Psoas muscle (tissue), 8 donors: Measurements from ENCODE around the gene RAP1A. TPM values are rescaled to one million over a fixed set of nuclear protein-coding genes. Genes with fewer than 3 reads are reported as not detected.

Experiments used
- ATAC-seq, 4 donors: fragments of 200-7000 bp; cut with Tn5 transposase; one replicate each; pipeline ENCODE4 v1.9.1; 2020; ENCODE audit warnings: moderate library complexity in 3 of 4, mild to moderate bottlenecking in 2 of 4
- DNase-seq, 2 donors: peaks; one replicate each; pipeline ENCODE4 v3.0.0-alpha.2; 2020
- H3K27ac ChIP-seq: fragments of 200-600 bp; one replicate; pipeline ENCODE4 v1.8.0; 2022
- H3K27me3 ChIP-seq, 3 donors: fragments of 200-600 bp in 1 of 3; one replicate each; pipeline versions ENCODE4 v1.6.1 to v1.8.0; 2013 to 2022; ENCODE audit warnings: low read length in 2 of 3, mild to moderate bottlenecking in 2 of 3, moderate library complexity in 1 of 3; ENCODE audit not compliant: insufficient read depth in 3 of 3
- H3K36me3 ChIP-seq, 2 donors: fragments of 200-600 bp in 1 of 2; one replicate each; pipeline versions ENCODE4 v1.6.1 to v1.8.0; 2013 to 2022; ENCODE audit warnings: low read depth in 1 of 2, mild to moderate bottlenecking in 1 of 2, moderate library complexity in 1 of 2; ENCODE audit not compliant: insufficient read depth in 1 of 2
- H3K4me1 ChIP-seq: fragments of 200-600 bp; one replicate; pipeline ENCODE4 v1.8.0; 2022
- H3K4me3 ChIP-seq: fragments of 200-600 bp; one replicate; pipeline ENCODE4 v1.8.0; 2022; ENCODE audit warnings: mild to moderate bottlenecking
- H3K9me3 ChIP-seq: fragments of 200-600 bp; one replicate; pipeline ENCODE4 v1.8.0; 2022
- CTCF ChIP-seq: fragments of 200-600 bp; IDR thresholded peaks from one replicate; pipeline ENCODE4 v1.8.0; 2022; ENCODE audit warnings: antibody characterized with exemption
- WGBS, 3 donors: extraction: QIAGEN DNeasy Blood & Tissue Kit; methylation state at CpG; one replicate each; pipeline versions ENCODE4 v1.1.6 to v1.1.7; 2013; 5-methylcytosine and 5-hydroxymethylcytosine counted together
- intact Hi-C, 2 donors: fragments of 100-400 bp; cut with DNase I; formaldehyde crosslinking; loops; one replicate each; pipeline versions ENCODE4 v1.11.0 to v1.14.2; 2022
- polyA plus RNA-seq, 3 donors: library from polyadenylated mRNA; stranded (reverse); fragments of 200-250 nt; gene quantifications; one replicate each; pipeline ENCODE4 v1.2.3, GENCODE V29; 2013
- total RNA-seq, 4 donors: library from RNA; stranded (reverse); fragmentation: NEBNext Ultra II Directional in 2 of 4; extraction: Animal tissue kit (Norgen Biotek cat#: 25700) in 2 of 4; gene quantifications; one replicate each; pipeline versions ENCODE4 v1.2.1 to v1.2.4, GENCODE V29; 2021 to 2023
- donor health status: healthy with polysubstance abuse.
- donor health status: DM: no; HTN: no; CAD: no; lungs with moderate emphysema.
- donor health status: Bipolar disorder and iron deficiency.
- donor health status: healthy.
- donor health status: DM: yes; HTN: yes; CAD: no.
- donor health status: DM: no; HTN: no; CAD: no.
- donor health status: DM: no; HTN: no; CAD: no.
- donor health status: DM: yes; HTN: yes; CAD: no.

Gene RAP1A
- total and polyA plus RNA-seq, 7 donors = 63.6 to 235 (median 76.6) TPM

GRCh38 chr1:111749628-111750027 lies 130.0 kb downstream of the RAP1A start:
- Histone ChIP-seq H3K4me3 (no peak overlapping the region), H3K9me3 (no peaks in the 10 kb centered on the region), H3K36me3 (no peaks in the 10 kb centered on the region), H3K27me3 (no peaks in the 10 kb centered on the region), H3K4me1 (peaks cover 27% of the 10 kb centered on the region), H3K27ac (no peak overlapping the region)
- ATAC-seq = no peak
- no peak for TF ChIP-seq CTCF
- DNase-seq = no peak
- intact Hi-C loops = loop anchor here in 1 of 2 donors (2.0 kb wide), 1 partner anchor 35 kb away; no protein-coding TSS in a partner anchor
- 76 to 93% (median 92%) methylated on average over 3 of the region's 3 CpGs for WGBS, 3 donors

- Histone ChIP-seq H3K9me3 (no peaks in the 10 kb centered on the region), H3K27ac (no peak overlapping the region), H3K36me3 (no peaks in the 10 kb centered on the region), H3K4me1 (peaks cover 25% of the 10 kb centered on the region), H3K27me3 (no peaks in the 10 kb centered on the region), H3K4me3 (no peak overlapping the region)
- ATAC-seq = no peak
- no peak for TF ChIP-seq CTCF
- WGBS, 3 donors = 83 to 87% (median 84%) methylated on average over 2 of the region's 2 CpGs
- intact Hi-C loops = no loop called here
- no peak for DNase-seq
Observed at GRCh38 chr1:111750856-111751255, 131.3 kb downstream of the RAP1A start.

- DNase-seq (no peak), ATAC-seq (no peak)
- no peaks in the 10 kb centered on the region for H3K27me3 ChIP-seq
- peaks cover 0 to 2% of the 10 kb centered on the region in 2 donors for H3K36me3 ChIP-seq
- H3K9me3 ChIP-seq = no peaks in the 10 kb centered on the region
- no peak for TF ChIP-seq CTCF
- H3K27ac ChIP-seq = no peak overlapping the region
- H3K4me1 ChIP-seq = peaks cover 20% of the 10 kb centered on the region
- intact Hi-C loops = no loop called here
- 35 to 55% (median 40%) methylated on average over 2 of the region's 2 CpGs for WGBS, 3 donors
- H3K4me3 ChIP-seq = no peak overlapping the region
Observed at GRCh38 chr1:111751906-111752575, 132.5 kb downstream of the RAP1A start.

GRCh38 chr1:111754984-111755330 lies 135.4 kb downstream of the RAP1A start:
- peak; percentile 8 to 31 (median 12) for ATAC-seq
- 0 to 2% (median 1%) methylated on average over 12 of the region's 12 CpGs for WGBS, 3 donors

More at GRCh38 chr1:111754984-111755330, 135.4 kb downstream of the RAP1A start:
- H3K4me1 ChIP-seq = peaks cover 21% of the 10 kb centered on the region
- H3K27ac ChIP-seq = peak overlapping the region; percentile 91
- peak; percentile 49 to 73 for DNase-seq
- no peaks in the 10 kb centered on the region for H3K27me3 ChIP-seq
- peaks cover 4 to 21% of the 10 kb centered on the region in 2 donors for H3K36me3 ChIP-seq
- H3K4me3 ChIP-seq = peak overlapping the region; percentile 95
- H3K9me3 ChIP-seq = no peaks in the 10 kb centered on the region
- TF ChIP-seq CTCF = no peak
- intact Hi-C loops = loop anchor here in 1 of 2 donors (1.0 kb wide), 1 partner anchor 36 kb away; no protein-coding TSS in a partner anchor
